Activated naive CD4-positive, alpha-beta T cell treated with anti-CD3 and anti-CD28 coated beads for 36 hours (primary cell): ENCODE data around the gene CSNK1G2. TPM values are rescaled to one million over a fixed set of nuclear protein-coding genes. Genes with fewer than 3 reads are reported as not detected.

ENCODE experiments used
- CTCF ChIA-PET: fragments of 350-600 bp; sonication (Branson Sonifier 250); formaldehyde crosslinking; loops from one replicate; lab custom pipeline; 2021; ENCODE audit warnings: antibody characterized with exemption; lab: Charles Lee
- DNase-seq: peaks from one replicate; pipeline ENCODE4 v3.0.0-alpha.2; 2020
- H3K27ac Mint-ChIP-seq: one replicate; pipeline ENCODE4 v1.8.0; 2021; ENCODE audit warnings: mild to moderate bottlenecking, mixed read lengths
- H3K27me3 Mint-ChIP-seq: one replicate; pipeline ENCODE4 v1.8.0; 2021; ENCODE audit warnings: low read depth, mixed read lengths
- H3K36me3 Mint-ChIP-seq: one replicate; pipeline ENCODE4 v1.8.0; 2021; ENCODE audit warnings: low read depth, mixed read lengths
- H3K4me1 Mint-ChIP-seq: one replicate; pipeline ENCODE4 v1.8.0; 2021; ENCODE audit warnings: low read depth, mixed read lengths
- H3K4me3 Mint-ChIP-seq: one replicate; pipeline ENCODE4 v1.8.0; 2021; ENCODE audit warnings: mild to moderate bottlenecking, moderate library complexity, mixed read lengths
- H3K9me3 Mint-ChIP-seq: one replicate; pipeline ENCODE4 v1.8.0; 2021; ENCODE audit warnings: mixed read lengths
- intact Hi-C: fragments of 100-400 bp; cut with micrococcal nuclease; formaldehyde crosslinking; loops from one replicate; pipeline ENCODE4 v1.15.1; 2023
- total RNA-seq, 2 experiments: library from RNA; stranded (reverse); gene quantifications; one replicate each; pipeline ENCODE4 v1.2.3, GENCODE V29; 2021

Gene CSNK1G2
- total RNA-seq, 2 experiments from 2014 or later, result 50.6 to 51.0 TPM

DNA sequence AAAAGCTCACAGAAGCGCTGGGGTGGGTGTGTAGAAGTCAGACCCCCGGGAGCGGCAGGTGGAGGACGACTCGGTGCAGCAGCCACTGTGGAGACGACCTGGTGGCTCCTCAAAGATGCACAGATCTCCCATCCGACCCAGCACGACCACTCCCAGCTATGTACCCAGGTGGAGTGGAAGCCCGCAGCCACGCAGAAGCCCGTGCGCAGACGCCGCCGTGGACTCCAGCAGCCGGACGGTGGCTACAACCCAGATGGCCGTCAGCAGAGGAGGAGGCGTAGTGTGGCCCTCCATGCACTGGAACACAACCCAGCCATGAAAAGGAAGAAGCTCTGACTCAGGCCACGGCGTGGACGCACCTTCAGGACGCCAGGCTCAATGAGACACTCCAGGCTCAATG, 21.7 kb downstream of the CSNK1G2 start:
- CTCF ChIA-PET, result interaction anchor here (0.9 kb wide), 1 partner anchor 107 kb away, joined by 3 read pairs; no protein-coding TSS in a partner anchor
- no peaks in the 10 kb centered on the region for H3K27me3 Mint-ChIP-seq
- H3K9me3 Mint-ChIP-seq, result no peaks in the 10 kb centered on the region
- intact Hi-C loops, result no loop called here
- no peak for DNase-seq
- H3K4me1 Mint-ChIP-seq, result peaks cover 18% of the 10 kb centered on the region
- H3K36me3 Mint-ChIP-seq, result peaks cover 2% of the 10 kb centered on the region
- no peak overlapping the region for H3K27ac Mint-ChIP-seq
- no peak overlapping the region for H3K4me3 Mint-ChIP-seq

DNA sequence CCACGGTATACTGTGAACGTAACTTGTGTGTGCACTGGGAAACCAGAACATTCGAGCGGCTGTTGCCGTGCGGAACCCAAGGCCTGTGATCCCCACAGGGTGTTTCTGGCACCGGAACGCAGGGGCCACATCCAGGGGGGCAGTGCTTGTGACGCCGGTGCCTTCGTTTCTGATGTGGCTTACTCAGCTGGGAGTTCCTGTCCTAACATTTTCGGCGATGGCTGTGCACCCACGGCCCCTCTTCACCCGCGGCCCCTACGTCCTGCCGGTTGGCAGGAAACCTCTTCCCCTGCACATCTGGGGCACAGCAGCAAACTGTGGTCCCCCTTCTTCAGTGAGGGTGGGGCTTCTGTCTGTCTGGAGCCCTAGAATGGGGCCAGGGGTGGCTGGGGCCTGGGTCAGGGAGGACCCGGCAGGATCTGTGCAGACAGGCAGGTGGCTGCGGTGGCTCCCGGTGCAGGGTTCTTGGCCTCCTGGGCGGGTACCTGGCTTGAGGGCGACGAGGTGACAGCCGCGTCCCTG, 26.2 kb downstream of the CSNK1G2 start:
- DNase-seq, result peak; percentile 67
- intact Hi-C loops, result no loop called here
- peak overlapping the region; percentile 30 for H3K27ac Mint-ChIP-seq
- CTCF ChIA-PET, result no interaction called here
- no peaks in the 10 kb centered on the region for H3K9me3 Mint-ChIP-seq
- no peak overlapping the region for H3K4me3 Mint-ChIP-seq
- H3K27me3 Mint-ChIP-seq, result no peaks in the 10 kb centered on the region
- H3K36me3 Mint-ChIP-seq, result no peaks in the 10 kb centered on the region
- peaks cover 15% of the 10 kb centered on the region for H3K4me1 Mint-ChIP-seq

- Mint-ChIP-seq H3K9me3 (no peaks in the 10 kb centered on the region), H3K36me3 (no peaks in the 10 kb centered on the region), H3K4me1 (peaks cover 15% of the 10 kb centered on the region), H3K27me3 (no peaks in the 10 kb centered on the region), H3K27ac (no peak overlapping the region), H3K4me3 (no peak overlapping the region)
- intact Hi-C loops, result no loop called here
- CTCF ChIA-PET, result no interaction called here
- DNase-seq, result no peak
Measured at GRCh38 chr19:1968279-1969175, 27.6 kb downstream of the CSNK1G2 start.

GRCh38 chr19:1969176-1970002, 28.4 kb downstream of the CSNK1G2 start:
- no peak for DNase-seq
- peaks cover 15% of the 10 kb centered on the region for H3K4me1 Mint-ChIP-seq
- H3K9me3 Mint-ChIP-seq, result no peaks in the 10 kb centered on the region
- H3K27ac Mint-ChIP-seq, result no peak overlapping the region
- H3K27me3 Mint-ChIP-seq, result no peaks in the 10 kb centered on the region
- no peak overlapping the region for H3K4me3 Mint-ChIP-seq
- CTCF ChIA-PET, result interaction anchor here (0.9 kb wide), 1 partner anchor 24 kb away, joined by 4 read pairs; no protein-coding TSS in a partner anchor
- intact Hi-C loops, result no loop called here
- no peaks in the 10 kb centered on the region for H3K36me3 Mint-ChIP-seq

DNA sequence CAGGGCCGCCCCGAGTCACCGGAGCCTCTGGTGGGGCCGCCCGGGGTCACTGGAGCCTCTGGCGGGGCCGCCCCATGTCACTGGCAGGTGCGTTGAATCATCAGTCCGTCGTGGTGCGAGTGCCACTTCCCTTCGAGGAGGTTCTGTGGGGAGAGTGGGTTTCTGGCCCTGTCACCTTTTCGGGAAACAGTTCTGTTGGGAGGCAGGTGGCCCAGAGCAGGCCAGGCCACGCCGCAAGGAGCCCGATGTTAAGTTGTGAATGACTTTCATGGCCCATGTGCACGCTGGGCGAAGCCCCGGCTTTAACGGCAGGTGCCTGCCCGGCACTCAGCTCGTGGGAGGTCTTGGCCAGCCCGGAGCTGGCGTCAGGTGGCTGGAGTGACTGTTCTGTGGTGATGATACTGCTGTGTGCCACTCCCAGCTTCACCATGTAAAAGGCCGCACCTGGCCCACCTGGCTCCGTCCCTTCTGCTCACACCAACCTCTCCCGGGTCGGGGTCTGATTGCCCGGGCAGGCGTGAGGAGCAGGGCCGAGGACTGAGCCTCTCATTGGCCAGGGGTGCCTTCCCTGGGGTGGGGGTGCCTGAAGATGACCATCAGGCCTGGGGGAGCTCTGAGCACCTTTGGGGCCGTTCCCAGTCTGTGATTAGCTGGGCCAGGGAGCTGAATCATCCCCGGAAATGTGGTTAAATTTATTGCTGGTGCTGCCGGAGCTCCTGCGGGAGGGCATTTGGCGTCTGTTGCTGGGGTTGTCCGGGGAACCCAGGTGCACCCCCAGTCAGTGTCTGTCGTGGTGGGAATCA, 29.2 kb downstream of the CSNK1G2 start:
- peaks cover 15% of the 10 kb centered on the region for H3K4me1 Mint-ChIP-seq
- no peaks in the 10 kb centered on the region for H3K9me3 Mint-ChIP-seq
- no peak overlapping the region for H3K27ac Mint-ChIP-seq
- CTCF ChIA-PET, result interaction anchor here (0.6 to 0.9 kb wide), 2 partner anchors 24 to 398 kb away, joined by 3 to 4 read pairs; no protein-coding TSS in a partner anchor
- DNase-seq, result no peak
- peaks cover 2% of the 10 kb centered on the region for H3K36me3 Mint-ChIP-seq
- H3K27me3 Mint-ChIP-seq, result no peaks in the 10 kb centered on the region
- no peak overlapping the region for H3K4me3 Mint-ChIP-seq
- intact Hi-C loops, result no loop called here

GRCh38 chr19:1970806-1971502, 30.0 kb downstream of the CSNK1G2 start:
- intact Hi-C loops, result no loop called here
- Mint-ChIP-seq H3K9me3 (no peaks in the 10 kb centered on the region), H3K36me3 (peaks cover 2% of the 10 kb centered on the region), H3K27me3 (no peaks in the 10 kb centered on the region), H3K4me1 (peaks cover 12% of the 10 kb centered on the region), H3K27ac (no peak overlapping the region), H3K4me3 (no peak overlapping the region)
- CTCF ChIA-PET, result interaction anchor here (0.6 to 0.9 kb wide), 3 partner anchors 25 to 666 kb away, joined by 3 to 4 read pairs (median 3); no protein-coding TSS in a partner anchor
- DNase-seq, result no peak

DNA sequence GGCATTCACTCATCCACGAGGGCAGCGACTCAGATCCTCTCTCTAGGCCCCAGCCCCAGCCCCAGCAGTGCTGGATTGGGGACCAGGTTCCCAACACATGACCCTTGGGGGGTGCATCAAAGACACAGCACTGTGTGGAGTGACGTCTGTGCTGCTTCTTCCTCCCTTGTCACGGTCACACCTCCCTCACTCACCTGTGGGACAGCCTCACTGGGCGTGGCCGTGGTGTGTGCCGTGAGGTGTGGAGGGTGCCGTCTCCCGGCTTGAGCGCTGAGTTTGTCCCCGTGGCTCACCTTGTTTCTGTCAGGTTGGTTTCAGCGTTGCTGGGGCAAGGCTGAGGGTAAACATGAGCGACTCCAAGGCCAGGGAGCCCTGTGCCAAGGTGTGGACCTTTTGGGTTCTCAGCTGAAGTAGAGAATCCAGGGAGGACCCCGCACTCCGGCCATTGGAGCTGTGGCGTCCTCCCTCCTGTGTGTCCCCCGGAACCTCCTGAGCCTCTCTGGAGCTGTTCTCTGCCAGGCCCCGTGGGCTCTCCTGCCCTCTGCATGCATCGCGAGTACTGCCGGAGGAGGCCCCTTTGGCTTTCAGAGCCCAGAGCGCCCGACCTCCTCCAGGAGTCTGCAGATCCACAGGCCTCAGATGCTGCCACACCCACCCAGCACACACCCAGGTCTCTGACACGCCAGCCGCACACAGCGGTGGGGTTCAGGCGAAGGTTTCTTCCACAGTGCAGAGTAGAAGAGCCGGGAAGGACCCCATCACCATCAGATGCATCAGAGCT, 33.6 kb downstream of the CSNK1G2 start:
- Mint-ChIP-seq H3K4me1 (no peaks in the 10 kb centered on the region), H3K27ac (no peak overlapping the region), H3K9me3 (no peaks in the 10 kb centered on the region), H3K4me3 (no peak overlapping the region), H3K36me3 (peaks cover 5% of the 10 kb centered on the region), H3K27me3 (no peaks in the 10 kb centered on the region)
- CTCF ChIA-PET, result no interaction called here
- no peak for DNase-seq
- intact Hi-C loops, result no loop called here

DNA sequence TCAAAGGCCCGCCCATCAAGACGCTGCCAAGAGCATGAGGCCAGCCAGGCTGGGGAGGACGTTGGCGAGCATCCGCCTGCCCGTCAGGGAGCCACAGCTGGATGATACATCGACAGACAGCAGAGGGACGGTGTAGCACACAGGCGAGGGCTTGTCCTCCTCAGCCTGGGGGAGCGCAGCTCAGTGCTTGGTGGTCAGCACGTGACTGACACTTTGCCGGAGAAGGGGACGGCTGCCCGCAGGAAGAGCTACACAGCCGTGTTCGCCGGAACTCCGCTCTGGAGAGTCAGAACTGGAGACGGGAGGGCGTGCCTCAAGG, 34.1 kb downstream of the CSNK1G2 start:
- Mint-ChIP-seq H3K9me3 (no peaks in the 10 kb centered on the region), H3K27me3 (no peaks in the 10 kb centered on the region), H3K27ac (no peak overlapping the region), H3K4me3 (no peak overlapping the region), H3K4me1 (no peaks in the 10 kb centered on the region), H3K36me3 (peaks cover 5% of the 10 kb centered on the region)
- no peak for DNase-seq
- intact Hi-C loops, result no loop called here
- CTCF ChIA-PET, result interaction anchor here (0.7 kb wide), 1 partner anchor 30 kb away, joined by 5 read pairs; no protein-coding TSS in a partner anchor

DNA sequence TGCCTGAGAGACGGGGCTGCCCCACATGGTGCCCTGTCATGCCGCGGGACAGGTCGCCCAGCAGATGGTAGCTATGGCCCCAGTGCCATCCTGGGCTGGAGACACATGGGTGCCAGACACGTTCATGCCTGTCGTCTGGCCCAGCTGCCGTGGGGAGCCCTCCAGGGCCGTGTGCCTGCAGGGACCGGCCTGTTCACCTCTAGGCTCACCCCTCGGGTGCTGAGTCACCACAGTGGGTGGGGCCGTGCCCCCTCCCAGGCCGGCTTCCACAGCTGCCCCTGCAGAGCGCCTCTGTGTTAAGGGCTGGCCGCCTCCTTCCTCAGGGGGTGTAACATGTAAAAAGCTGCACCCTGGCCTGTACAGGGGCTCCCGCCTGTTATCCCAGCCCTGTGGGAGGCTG, 36.1 kb downstream of the CSNK1G2 start:
- Mint-ChIP-seq H3K9me3 (no peaks in the 10 kb centered on the region), H3K36me3 (peaks cover 11% of the 10 kb centered on the region), H3K4me3 (no peak overlapping the region), H3K27ac (no peak overlapping the region), H3K4me1 (no peaks in the 10 kb centered on the region), H3K27me3 (no peaks in the 10 kb centered on the region)
- CTCF ChIA-PET, result interaction anchor here (0.6 to 1.5 kb wide), 2 partner anchors 47 to 110 kb away, joined by 3 to 7 read pairs; no protein-coding TSS in a partner anchor
- DNase-seq, result no peak
- intact Hi-C loops, result no loop called here

GRCh38 chr19:1978346-1978894, 37.4 kb downstream of the CSNK1G2 start:
- Mint-ChIP-seq H3K4me1 (no peaks in the 10 kb centered on the region), H3K27me3 (no peaks in the 10 kb centered on the region), H3K27ac (no peak overlapping the region), H3K9me3 (no peaks in the 10 kb centered on the region), H3K36me3 (peaks cover 12% of the 10 kb centered on the region), H3K4me3 (no peak overlapping the region)
- DNase-seq, result no peak
- intact Hi-C loops, result no loop called here
- CTCF ChIA-PET, result no interaction called here
